ENCODE results near the gene SCYL1. TPM values are rescaled to one million over a fixed set of nuclear protein-coding genes. Genes with fewer than 3 reads are reported as not detected.
A peak's percentile ranks its signal among the peaks of the same experiment; 100 is the strongest.

Gene SCYL1
- total and polyA plus RNA-seq, 8 donors: 40.1 to 83.9 (median 43.1) TPM

GRCh38 chr11:65583589-65583988 lies 58.7 kb downstream of the SCYL1 start:
- intact Hi-C loops (cut with DNase I): loop anchor here in 1 of 3 donors (10.0 kb wide), 1 partner anchor 49 kb away; no protein-coding TSS in a partner anchor
- no peaks in the 10 kb centered on the region for H3K36me3 ChIP-seq

GRCh38 chr11:65584106-65584505 lies 59.2 kb downstream of the SCYL1 start:
- Histone ChIP-seq H3K27me3 (no peaks in the 10 kb centered on the region), H3K27ac (no peak overlapping the region), H3K4me3 (no peak overlapping the region), H3K36me3 (no peaks in the 10 kb centered on the region), H3K4me1 (no peaks in the 10 kb centered on the region), H3K9me3 (no peaks in the 10 kb centered on the region)
- ATAC-seq (no peak), FAIRE-seq (no peak), DNase-seq (no peak)
- 71 to 72% methylated on average over 8 of the region's 8 CpGs for WGBS, 2 donors
- intact Hi-C loops (cut with DNase I): loop anchor here in 1 of 3 donors (10.0 kb wide), 1 partner anchor 49 kb away; no protein-coding TSS in a partner anchor
- TF ChIP-seq CTCF (IDR thresholded peaks at IDR 0.05): no peak

More at GRCh38 chr11:65583589-65583988, 58.7 kb downstream of the SCYL1 start:
- no peak for FAIRE-seq
- no peak for DNase-seq
- H3K4me3 ChIP-seq: no peak overlapping the region
- H3K27me3 ChIP-seq: no peaks in the 10 kb centered on the region
- no peak for TF ChIP-seq CTCF (IDR thresholded peaks at IDR 0.05)
- no peak overlapping the region for H3K27ac ChIP-seq
- ATAC-seq: no peak
- 92 to 97% methylated on average over 7 to 10 of the region's 10 CpGs for WGBS, 2 donors
- no peaks in the 10 kb centered on the region for H3K4me1 ChIP-seq
- no peaks in the 10 kb centered on the region for H3K9me3 ChIP-seq

GRCh38 chr11:65584723-65585171 lies 59.9 kb downstream of the SCYL1 start:
- no peak for FAIRE-seq

GRCh38 chr11:65585396-65586246 lies 60.7 kb downstream of the SCYL1 start:
- H3K36me3 ChIP-seq: no peaks in the 10 kb centered on the region
- WGBS, 2 donors: 47 to 49% methylated on average over 47 to 51 of the region's 51 CpGs
- no peak overlapping the region for H3K4me3 ChIP-seq
- no peak overlapping the region for H3K27ac ChIP-seq
- H3K9me3 ChIP-seq: no peaks in the 10 kb centered on the region
- no peak for ATAC-seq
- no peak for FAIRE-seq
- H3K27me3 ChIP-seq: no peaks in the 10 kb centered on the region
- intact Hi-C loops (cut with DNase I): loop anchor here in 1 of 3 donors (10.0 kb wide), 1 partner anchor 51 kb away; no protein-coding TSS in a partner anchor
- H3K4me1 ChIP-seq: no peaks in the 10 kb centered on the region
- TF ChIP-seq CTCF (IDR thresholded peaks at IDR 0.05): no peak
- peak in 2 of 6 donors; percentile 66 to 75 for DNase-seq

More at GRCh38 chr11:65584723-65585171, 59.9 kb downstream of the SCYL1 start:
- H3K9me3 ChIP-seq: no peaks in the 10 kb centered on the region
- no peak overlapping the region for H3K27ac ChIP-seq
- H3K36me3 ChIP-seq: no peaks in the 10 kb centered on the region
- H3K4me1 ChIP-seq: no peaks in the 10 kb centered on the region
- ATAC-seq: peak in 2 of 4 donors; percentile 20 to 43
- peak in 1 of 6 donors; percentile 40 for DNase-seq
- no peak for TF ChIP-seq CTCF (IDR thresholded peaks at IDR 0.05)
- no peaks in the 10 kb centered on the region for H3K27me3 ChIP-seq
- 27% methylated on average over 44 to 46 of the region's 46 CpGs for WGBS, 2 donors
- no peak overlapping the region for H3K4me3 ChIP-seq
- intact Hi-C loops (cut with DNase I): loop anchor here in 1 of 3 donors (10.0 kb wide), 1 partner anchor 50 kb away; no protein-coding TSS in a partner anchor

Measured in pancreas (tissue), 10 donors.